Keratinocyte (primary cell): ENCODE measurements around the gene ANO7.

ENCODE experiments used
- CTCF ChIP-seq, 3 experiments: IDR thresholded peaks in 1 of 3; conservative IDR thresholded peaks in 1 of 3; optimal IDR thresholded peaks in 1 of 3; 2 replicates in 2 of 3; 3 replicates in 1 of 3; pipeline versions ENCODE3 to v1.5.1; 2011; ENCODE audit warnings: low read length in 3 of 3, mild to moderate bottlenecking in 3 of 3, moderate library complexity in 2 of 3, control low read depth in 1 of 3, inconsistent platforms in 1 of 3; ENCODE audit not compliant: insufficient read depth in 2 of 3; ENCODE audit errors: extremely low read depth in 1 of 3
- EZH2 ChIP-seq: IDR thresholded peaks from one replicate; pipeline ENCODE4 v1.6.1; 2012; ENCODE audit warnings: inconsistent platforms, mild to moderate bottlenecking, low read length, moderate library complexity

DNA sequence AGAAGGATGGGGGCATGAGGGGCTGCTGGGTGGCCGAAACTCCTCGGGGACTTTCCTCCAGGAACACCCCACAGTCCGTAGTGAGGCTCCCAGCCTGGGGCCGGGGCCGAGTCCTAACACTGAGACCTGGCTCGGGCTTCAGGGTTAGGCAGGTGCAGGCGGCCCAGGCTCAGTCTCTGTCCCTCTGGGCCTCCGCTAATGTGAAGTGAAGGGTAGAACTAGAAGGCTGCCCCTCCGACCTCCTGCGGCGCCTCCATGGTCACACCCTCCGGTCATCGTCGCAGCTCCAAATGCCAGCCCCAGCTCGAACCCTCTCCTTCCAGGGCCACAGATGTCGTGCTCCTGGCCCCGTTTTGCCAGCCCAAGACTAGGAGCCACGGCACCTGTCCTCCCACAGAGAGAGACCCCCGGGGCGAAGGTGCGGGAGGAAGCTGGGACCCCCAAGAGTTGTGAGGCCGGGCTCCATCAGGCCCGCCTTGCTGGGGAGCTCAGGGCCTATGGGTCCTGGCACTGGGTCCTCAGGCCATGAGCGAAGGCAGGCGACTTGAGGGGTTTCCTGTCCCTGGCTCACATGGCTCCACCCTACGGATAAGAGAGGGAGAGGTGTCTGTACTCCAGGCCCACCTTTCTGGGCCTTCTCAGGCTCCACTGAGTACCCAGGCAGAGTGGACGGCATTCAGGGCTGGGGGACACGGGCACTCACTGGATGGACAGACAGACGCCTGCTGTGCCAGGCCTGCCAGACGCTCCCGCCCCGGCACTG is 797 bp downstream of the ANO7 start:
- TF ChIP-seq CTCF (optimal IDR thresholded peaks at IDR 0.05 in 1 of 3, IDR thresholded peaks at IDR 0.05 in 1 of 3, conservative IDR thresholded peaks at IDR 0.05 in 1 of 3; ENCODE audit: extremely low read depth in 1 of 3, insufficient read depth in 2 of 3, low read length in 3 of 3) (no peak), EZH2 (no peak)
